ENCODE data around the gene VEGFA. TPM values are rescaled to one million over a fixed set of nuclear protein-coding genes. Genes with fewer than 3 reads are reported as not detected.

The VEGFA gene
- total RNA-seq, 1 experiment from 2014 or later, result 116 TPM

DNA sequence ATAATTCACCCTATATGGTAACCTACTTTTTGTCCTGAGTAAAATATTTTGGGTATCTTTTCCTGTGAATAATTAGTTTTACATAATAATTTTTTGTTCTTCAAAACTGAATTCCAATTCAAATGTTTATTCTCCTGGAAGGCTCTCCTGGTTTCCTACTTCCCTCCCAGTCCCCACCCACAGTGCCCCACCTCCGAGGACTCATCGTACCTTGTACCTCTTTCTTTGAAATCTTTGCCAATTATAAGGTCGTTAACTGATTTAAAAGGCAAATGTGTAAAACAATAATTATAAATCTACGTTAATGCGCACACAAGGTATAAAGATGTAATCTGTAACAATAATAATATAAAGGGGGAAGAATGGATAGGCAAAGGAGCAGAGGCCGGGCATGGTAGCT is 40.5 kb upstream of the VEGFA start:
- Histone ChIP-seq H3K9me3 (ENCODE audit: low read depth, low read length, poor library complexity, severe bottlenecking) (peaks cover 15% of the 10 kb centered on the region), H3K27ac (ENCODE audit: low read depth, low read length, poor library complexity, severe bottlenecking) (no peak overlapping the region), H3K36me3 (ENCODE audit: insufficient read depth, low read length, poor library complexity, severe bottlenecking) (no peaks in the 10 kb centered on the region), H3K27me3 (replicated peaks; ENCODE audit: insufficient read depth, low read depth, low read length, poor library complexity) (no peaks in the 10 kb centered on the region), H3K4me3 (ENCODE audit: low read depth, low read length, poor library complexity, severe bottlenecking) (no peak overlapping the region), H3K4me1 (ENCODE audit: insufficient read depth, low read length, poor library complexity, severe bottlenecking) (peaks cover 14% of the 10 kb centered on the region)
- DNase-seq (ENCODE audit: low spot score), result no peak
- no TSS peak for BruUV-seq (replicated peaks)
- no peak for TF ChIP-seq EZH2 (IDR thresholded peaks at IDR 0.05; ENCODE audit: borderline replicate concordance, low read depth, low read length, poor library complexity, severe bottlenecking)
- TF ChIP-seq, protein P1, sequence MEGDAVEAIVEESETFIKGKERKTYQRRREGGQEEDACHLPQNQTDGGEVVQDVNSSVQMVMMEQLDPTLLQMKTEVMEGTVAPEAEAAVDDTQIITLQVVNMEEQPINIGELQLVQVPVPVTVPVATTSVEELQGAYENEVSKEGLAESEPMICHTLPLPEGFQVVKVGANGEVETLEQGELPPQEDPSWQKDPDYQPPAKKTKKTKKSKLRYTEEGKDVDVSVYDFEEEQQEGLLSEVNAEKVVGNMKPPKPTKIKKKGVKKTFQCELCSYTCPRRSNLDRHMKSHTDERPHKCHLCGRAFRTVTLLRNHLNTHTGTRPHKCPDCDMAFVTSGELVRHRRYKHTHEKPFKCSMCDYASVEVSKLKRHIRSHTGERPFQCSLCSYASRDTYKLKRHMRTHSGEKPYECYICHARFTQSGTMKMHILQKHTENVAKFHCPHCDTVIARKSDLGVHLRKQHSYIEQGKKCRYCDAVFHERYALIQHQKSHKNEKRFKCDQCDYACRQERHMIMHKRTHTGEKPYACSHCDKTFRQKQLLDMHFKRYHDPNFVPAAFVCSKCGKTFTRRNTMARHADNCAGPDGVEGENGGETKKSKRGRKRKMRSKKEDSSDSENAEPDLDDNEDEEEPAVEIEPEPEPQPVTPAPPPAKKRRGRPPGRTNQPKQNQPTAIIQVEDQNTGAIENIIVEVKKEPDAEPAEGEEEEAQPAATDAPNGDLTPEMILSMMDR (conservative IDR thresholded peaks at IDR 0.05; ENCODE audit: low read depth, low read length), result no peak
- ChIA-PET POLR2A (ENCODE audit: low non-redundant PET) (no interaction called here), CTCF (no interaction called here)
- intact Hi-C loops (cut with micrococcal nuclease; ENCODE audit: unreplicated experiment), result no loop called here

DNA sequence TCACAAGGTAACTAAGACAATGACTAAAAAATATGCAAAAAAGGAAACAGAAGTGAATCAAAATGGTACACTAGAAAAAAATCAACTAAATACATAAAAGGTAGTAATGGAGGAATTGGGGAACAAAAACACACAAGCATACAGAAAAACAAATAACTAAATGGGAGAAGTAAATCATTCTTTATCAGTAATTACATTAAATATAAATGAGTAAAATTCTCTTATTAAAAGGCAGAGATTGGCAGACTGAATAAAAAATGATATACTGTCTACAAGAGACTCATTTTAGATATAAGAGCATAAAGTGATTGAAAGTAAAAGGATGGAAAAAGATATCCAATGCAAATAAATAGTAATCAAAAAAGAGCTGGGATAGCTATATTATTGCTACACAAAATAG is 39.4 kb upstream of the VEGFA start:
- intact Hi-C loops (cut with micrococcal nuclease; ENCODE audit: unreplicated experiment), result no loop called here
- peaks cover 3% of the 10 kb centered on the region for H3K4me1 ChIP-seq (ENCODE audit: insufficient read depth, low read length, poor library complexity, severe bottlenecking)
- TF ChIP-seq, protein P1 (conservative IDR thresholded peaks at IDR 0.05; ENCODE audit: low read depth, low read length), result no peak
- TF ChIP-seq EZH2 (IDR thresholded peaks at IDR 0.05; ENCODE audit: borderline replicate concordance, low read depth, low read length, poor library complexity, severe bottlenecking), result no peak
- H3K27ac ChIP-seq (ENCODE audit: low read depth, low read length, poor library complexity, severe bottlenecking), result no peak overlapping the region
- H3K4me3 ChIP-seq (ENCODE audit: low read depth, low read length, poor library complexity, severe bottlenecking), result no peak overlapping the region
- DNase-seq (ENCODE audit: low spot score), result no peak
- POLR2A ChIA-PET (ENCODE audit: low non-redundant PET), result no interaction called here
- no peaks in the 10 kb centered on the region for H3K27me3 ChIP-seq (replicated peaks; ENCODE audit: insufficient read depth, low read depth, low read length, poor library complexity)
- no TSS peak for BruUV-seq (replicated peaks)
- no peaks in the 10 kb centered on the region for H3K36me3 ChIP-seq (ENCODE audit: insufficient read depth, low read length, poor library complexity, severe bottlenecking)
- peaks cover 15% of the 10 kb centered on the region for H3K9me3 ChIP-seq (ENCODE audit: low read depth, low read length, poor library complexity, severe bottlenecking)
- CTCF ChIA-PET, result no interaction called here

DNA sequence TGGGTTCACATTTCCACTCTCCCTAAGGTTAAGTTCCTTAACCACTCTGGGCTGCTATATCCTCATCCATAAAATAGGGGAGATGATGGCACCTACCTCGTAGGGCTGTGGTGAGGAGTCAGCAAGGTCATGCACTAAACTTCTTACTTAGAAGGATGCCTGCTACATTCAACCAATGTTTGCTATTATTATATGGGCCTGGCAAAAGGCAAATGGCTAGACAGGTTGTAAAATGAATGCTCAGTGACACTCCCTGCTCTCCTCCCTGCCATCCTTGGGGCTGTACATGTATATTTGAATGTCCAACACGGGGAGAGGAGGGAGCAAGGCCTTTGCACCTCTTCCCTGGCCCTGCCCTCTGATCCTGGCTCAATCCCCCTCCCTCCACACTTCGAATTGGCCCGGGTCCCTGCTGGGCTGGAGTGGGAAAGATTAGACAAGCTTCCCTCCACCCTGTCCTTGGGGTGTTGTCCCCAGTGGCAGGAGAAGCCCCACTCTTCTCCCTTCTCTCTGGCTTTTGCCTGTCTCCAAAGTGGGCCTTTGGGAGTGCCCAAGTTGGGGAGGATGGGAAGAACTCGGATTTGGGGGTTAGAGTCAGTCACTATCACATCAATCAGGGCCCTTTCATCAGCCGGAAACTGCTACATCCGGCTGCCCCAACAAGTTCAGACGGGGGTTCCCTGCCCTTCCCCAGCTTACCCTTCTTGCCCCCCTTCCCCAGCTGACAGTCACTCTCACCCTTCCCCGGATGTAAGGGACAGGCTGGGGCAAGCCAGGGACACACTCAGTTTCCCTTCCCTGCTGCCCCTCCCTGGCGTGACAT is 36.3 kb upstream of the VEGFA start:
- H3K4me1 ChIP-seq (ENCODE audit: insufficient read depth, low read length, poor library complexity, severe bottlenecking), result no peaks in the 10 kb centered on the region
- H3K27me3 ChIP-seq (replicated peaks; ENCODE audit: insufficient read depth, low read depth, low read length, poor library complexity), result no peaks in the 10 kb centered on the region
- intact Hi-C loops (cut with micrococcal nuclease; ENCODE audit: unreplicated experiment), result no loop called here
- no peak overlapping the region for H3K4me3 ChIP-seq (ENCODE audit: low read depth, low read length, poor library complexity, severe bottlenecking)
- TF ChIP-seq, protein P1 (conservative IDR thresholded peaks at IDR 0.05; ENCODE audit: low read depth, low read length), result no peak
- no peak for TF ChIP-seq EZH2 (IDR thresholded peaks at IDR 0.05; ENCODE audit: borderline replicate concordance, low read depth, low read length, poor library complexity, severe bottlenecking)
- CTCF ChIA-PET, result no interaction called here
- H3K9me3 ChIP-seq (ENCODE audit: low read depth, low read length, poor library complexity, severe bottlenecking), result peaks cover 15% of the 10 kb centered on the region
- DNase-seq (ENCODE audit: low spot score), result no peak
- no peak overlapping the region for H3K27ac ChIP-seq (ENCODE audit: low read depth, low read length, poor library complexity, severe bottlenecking)
- BruUV-seq (replicated peaks), result no TSS peak
- POLR2A ChIA-PET (ENCODE audit: low non-redundant PET), result no interaction called here
- no peaks in the 10 kb centered on the region for H3K36me3 ChIP-seq (ENCODE audit: insufficient read depth, low read length, poor library complexity, severe bottlenecking)

Measured in A673 (cell line).